Nephron (organoid): ENCODE data around the gene AS3MT.
A peak's percentile ranks its signal among the peaks of the same experiment; 100 is the strongest.
"Not testable (repeated sequence)": the region's sequence is repeated elsewhere in the genome, so short reads cannot be mapped to it uniquely, and the experiment has no call there.

Source experiments
- H3K27ac Mint-ChIP-seq, 3 experiments: 2 replicates each; pipeline ENCODE4 v1.8.0; 2020; ENCODE audit warnings: mixed read lengths in 3 of 3, mild to moderate bottlenecking in 2 of 3, moderate library complexity in 1 of 3
- H3K27me3 Mint-ChIP-seq: 2 replicates; pipeline ENCODE4 v1.8.0; 2021; ENCODE audit warnings: low read depth, mild to moderate bottlenecking, moderate library complexity, mixed read lengths
- H3K36me3 Mint-ChIP-seq: 2 replicates; pipeline ENCODE4 v1.8.0; 2020; ENCODE audit warnings: low read depth, mixed read lengths
- H3K4me1 Mint-ChIP-seq: 2 replicates; pipeline ENCODE4 v1.8.0; 2020; ENCODE audit warnings: mixed read lengths
- H3K4me3 Mint-ChIP-seq, 3 experiments: 2 replicates each; pipeline ENCODE4 v1.8.0; 2020; ENCODE audit warnings: mild to moderate bottlenecking in 3 of 3, mixed read lengths in 3 of 3, moderate library complexity in 2 of 3
- H3K9me3 Mint-ChIP-seq: 2 replicates; pipeline ENCODE4 v1.8.0; 2020; ENCODE audit warnings: mixed read lengths
- TF ChIP-seq, protein P1 (sequence below), 3 experiments: fragments of 200-600 bp; sonication (generic); IDR thresholded peaks; one replicate each; pipeline ENCODE4 v1.5.0; 2021; ENCODE audit warnings: antibody characterized with exemption in 3 of 3; ENCODE audit not compliant: unreplicated experiment in 3 of 3

The AS3MT gene

GRCh38 chr10:102831322-102832071 is 37.8 kb upstream of the AS3MT start:
- peaks cover 15% of the 10 kb centered on the region for H3K27me3 Mint-ChIP-seq
- no peaks in the 10 kb centered on the region for H3K9me3 Mint-ChIP-seq
- H3K27ac Mint-ChIP-seq: no peak overlapping the region
- H3K36me3 Mint-ChIP-seq: no peaks in the 10 kb centered on the region
- TF ChIP-seq, protein P1, sequence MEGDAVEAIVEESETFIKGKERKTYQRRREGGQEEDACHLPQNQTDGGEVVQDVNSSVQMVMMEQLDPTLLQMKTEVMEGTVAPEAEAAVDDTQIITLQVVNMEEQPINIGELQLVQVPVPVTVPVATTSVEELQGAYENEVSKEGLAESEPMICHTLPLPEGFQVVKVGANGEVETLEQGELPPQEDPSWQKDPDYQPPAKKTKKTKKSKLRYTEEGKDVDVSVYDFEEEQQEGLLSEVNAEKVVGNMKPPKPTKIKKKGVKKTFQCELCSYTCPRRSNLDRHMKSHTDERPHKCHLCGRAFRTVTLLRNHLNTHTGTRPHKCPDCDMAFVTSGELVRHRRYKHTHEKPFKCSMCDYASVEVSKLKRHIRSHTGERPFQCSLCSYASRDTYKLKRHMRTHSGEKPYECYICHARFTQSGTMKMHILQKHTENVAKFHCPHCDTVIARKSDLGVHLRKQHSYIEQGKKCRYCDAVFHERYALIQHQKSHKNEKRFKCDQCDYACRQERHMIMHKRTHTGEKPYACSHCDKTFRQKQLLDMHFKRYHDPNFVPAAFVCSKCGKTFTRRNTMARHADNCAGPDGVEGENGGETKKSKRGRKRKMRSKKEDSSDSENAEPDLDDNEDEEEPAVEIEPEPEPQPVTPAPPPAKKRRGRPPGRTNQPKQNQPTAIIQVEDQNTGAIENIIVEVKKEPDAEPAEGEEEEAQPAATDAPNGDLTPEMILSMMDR (IDR thresholded peaks at IDR 0.05; ENCODE audit: unreplicated experiment in 3 of 3): no peak
- no peaks in the 10 kb centered on the region for H3K4me1 Mint-ChIP-seq
- no peak overlapping the region for H3K4me3 Mint-ChIP-seq

- TF ChIP-seq, protein P1 (IDR thresholded peaks at IDR 0.05; ENCODE audit: unreplicated experiment in 3 of 3): no peak
- Mint-ChIP-seq H3K36me3 (no peaks in the 10 kb centered on the region), H3K27me3 (peaks cover 15% of the 10 kb centered on the region), H3K4me3 (no peak overlapping the region), H3K9me3 (peaks cover under 1% of the 10 kb centered on the region), H3K27ac (no peak overlapping the region), H3K4me1 (peaks cover 3% of the 10 kb centered on the region)
These were observed 37.0 kb upstream of the AS3MT start for GRCh38 chr10:102832248-102832647.

- Mint-ChIP-seq H3K27ac (no peak overlapping the region), H3K36me3 (peaks cover 4% of the 10 kb centered on the region), H3K9me3 (peaks cover 8% of the 10 kb centered on the region), H3K4me1 (peaks cover 8% of the 10 kb centered on the region), H3K4me3 (no peak overlapping the region), H3K27me3 (peaks cover 15% of the 10 kb centered on the region)
- TF ChIP-seq, protein P1 (IDR thresholded peaks at IDR 0.05; ENCODE audit: unreplicated experiment in 3 of 3): no peak
These were observed 36.3 kb upstream of the AS3MT start for GRCh38 chr10:102832987-102833386.

DNA sequence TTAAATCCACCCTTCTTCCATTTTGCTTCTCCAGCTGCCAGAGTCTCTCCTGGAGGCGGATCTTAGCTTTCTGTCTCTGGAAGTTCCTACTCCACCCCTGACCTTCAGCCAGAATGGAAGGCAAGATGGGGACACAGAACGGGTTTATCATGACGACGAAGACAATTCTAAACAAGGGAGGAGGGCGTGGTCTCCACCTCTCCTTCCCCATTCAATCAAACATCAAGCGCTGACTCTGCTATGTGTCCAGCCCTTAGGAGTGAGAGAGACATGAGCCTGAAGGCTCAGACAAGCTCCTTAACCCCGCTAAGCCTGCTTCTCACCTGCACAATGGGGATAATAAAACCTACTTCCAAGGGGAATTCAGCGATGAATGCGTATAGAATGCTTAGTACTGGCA is 35.1 kb upstream of the AS3MT start:
- Mint-ChIP-seq H3K36me3 (peaks cover 4% of the 10 kb centered on the region), H3K27me3 (peaks cover 15% of the 10 kb centered on the region), H3K4me1 (peaks cover 8% of the 10 kb centered on the region), H3K9me3 (peaks cover 17% of the 10 kb centered on the region), H3K4me3 (no peak overlapping the region), H3K27ac (no peak overlapping the region)
- TF ChIP-seq, protein P1 (IDR thresholded peaks at IDR 0.05; ENCODE audit: unreplicated experiment in 3 of 3): no peak

- H3K9me3 Mint-ChIP-seq: peaks cover 20% of the 10 kb centered on the region
- H3K27me3 Mint-ChIP-seq: peaks cover 11% of the 10 kb centered on the region
- H3K4me1 Mint-ChIP-seq: peaks cover 8% of the 10 kb centered on the region
- H3K4me3 Mint-ChIP-seq: no peak overlapping the region
- TF ChIP-seq, protein P1 (IDR thresholded peaks at IDR 0.05; ENCODE audit: unreplicated experiment in 3 of 3): peak; percentile 88 to 91 (median 90)
- H3K27ac Mint-ChIP-seq: no peak overlapping the region
- peaks cover 4% of the 10 kb centered on the region for H3K36me3 Mint-ChIP-seq
These were observed 34.2 kb upstream of the AS3MT start for GRCh38 chr10:102835007-102835482.

DNA sequence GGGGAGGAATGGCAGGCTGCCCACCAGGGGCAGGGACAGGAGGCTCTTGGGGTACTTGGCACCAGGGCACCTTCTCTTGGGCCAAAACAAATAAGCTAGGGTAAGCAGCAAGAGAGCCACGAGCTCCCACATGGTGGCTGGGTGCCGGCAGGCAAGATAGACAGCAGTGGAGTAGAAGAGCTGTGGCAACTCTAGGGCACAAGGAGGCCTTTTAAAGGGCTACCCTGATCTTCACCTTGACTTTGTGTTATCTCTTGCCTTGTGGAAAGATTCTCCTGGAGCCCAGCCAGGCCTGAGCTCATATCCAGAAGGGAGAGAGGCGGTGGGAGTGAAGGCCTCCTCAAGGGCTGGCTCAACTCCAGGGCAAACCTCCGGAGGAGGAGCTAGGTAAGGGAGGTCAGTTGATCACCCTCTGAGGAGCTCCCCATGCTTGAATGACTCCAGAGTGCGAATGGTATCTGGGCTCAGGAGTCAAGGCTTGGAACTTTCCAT is 32.0 kb upstream of the AS3MT start, which contains the start of gene CYP17A1:
Gene CYP17A1 (minus strand): TSS at position 184 of the 492 bp plus-strand sequence. CDS start 52 bp downstream, at position 132.
- Mint-ChIP-seq H3K27me3 (peaks cover 17% of the 10 kb centered on the region), H3K4me3 (no peak within 1 kb of the TSS), H3K4me1 (peaks cover 8% of the 10 kb centered on the region), H3K9me3 (peaks cover 20% of the 10 kb centered on the region), H3K27ac (peak within 1 kb of the TSS; percentile 47 to 87 (median 61)), H3K36me3 (peaks cover 4% of the 10 kb centered on the region)
- TF ChIP-seq, protein P1 (IDR thresholded peaks at IDR 0.05; ENCODE audit: unreplicated experiment in 3 of 3): no peak

DNA sequence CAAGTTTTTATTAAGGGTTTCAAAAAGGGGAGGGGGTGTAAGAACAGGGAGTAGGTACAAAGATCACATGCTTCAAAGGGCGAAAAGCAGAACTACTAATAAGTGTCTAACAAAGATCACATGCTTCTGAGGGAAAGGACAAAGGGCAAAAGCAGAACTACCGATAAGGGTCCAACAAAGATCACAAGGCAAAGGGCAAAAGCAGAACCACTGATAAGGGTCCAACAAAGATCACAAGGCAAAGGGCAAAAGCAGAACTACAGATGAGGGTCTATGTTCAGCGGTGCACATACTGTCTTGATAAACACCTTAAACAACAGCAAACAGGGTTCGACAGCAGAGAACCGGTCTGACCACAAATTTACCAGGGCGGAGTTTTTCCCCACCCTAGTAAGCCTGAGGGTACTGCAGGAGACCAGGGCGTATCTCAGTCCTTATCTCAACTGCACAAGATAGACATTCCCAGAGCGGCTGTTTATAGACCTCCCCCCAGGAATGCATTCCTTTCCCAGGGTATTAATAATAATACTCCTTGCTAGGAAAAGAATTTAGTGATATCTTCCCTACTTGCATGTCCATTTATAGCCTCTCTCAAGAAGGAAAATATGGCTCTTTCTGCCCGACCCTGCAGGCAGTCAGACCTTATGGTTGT is 30.9 kb upstream of the AS3MT start:
- not testable (repeated sequence) for H3K4me1 Mint-ChIP-seq, H3K4me3 Mint-ChIP-seq, H3K36me3 Mint-ChIP-seq, H3K27ac Mint-ChIP-seq
- Mint-ChIP-seq H3K9me3 (peaks cover 27% of the 10 kb centered on the region), H3K27me3 (peaks cover 17% of the 10 kb centered on the region)
